SK-N-SH (cell line): ENCODE data around the gene CXorf65. TPM values are rescaled to one million over a fixed set of nuclear protein-coding genes. Genes with fewer than 3 reads are reported as not detected.
A peak's percentile ranks its signal among the peaks of the same experiment; 100 is the strongest.

Experiments
- CTCF ChIA-PET: fragments of 300-600, 350-600 bp; formaldehyde crosslinking; extraction: SDS; loops from one replicate; lab custom pipeline; 2021; lab: Yijun Ruan, JAX
- POLR2A ChIA-PET: fragments of 350-600 bp; sonication (Branson Sonifier 250); formaldehyde crosslinking; extraction: SDS; loops from one replicate; lab custom pipeline; 2020; ENCODE audit warnings: antibody characterized with exemption, inconsistent platforms; lab: Yijun Ruan, JAX
- DNase-seq: peaks from one replicate; pipeline ENCODE4 v3.0.0; 2012
- H2AFZ ChIP-seq: fragments of 200-600 bp; sonication (generic); 2 replicates; pipeline ENCODE4 v1.8.1; 2016; ENCODE audit warnings: antibody characterized with exemption, mild to moderate bottlenecking, low read depth
- H3F3A ChIP-seq: fragments of 200-600 bp; sonication (generic); replicated peaks from 2 replicates; pipeline ENCODE3; 2016; ENCODE audit warnings: antibody characterized with exemption, mild to moderate bottlenecking; ENCODE audit not compliant: insufficient read depth
- H3K27ac ChIP-seq, 2 experiments: fragments of 200-500 bp in 1 of 2; fragments of 200-600 bp in 1 of 2; sonication (Bioruptor generic) in 1 of 2; sonication (generic), shearing (Covaris generic) in 1 of 2; 2 replicates each; pipeline versions ENCODE4 v1.5.1 to v1.6.1; 2014 to 2016; ENCODE audit warnings: low read depth in 2 of 2, inconsistent platforms in 1 of 2, low read length in 1 of 2, mild to moderate bottlenecking in 1 of 2, mixed read lengths in 1 of 2
- H3K27me3 ChIP-seq: fragments of 200-600 bp; sonication (generic), shearing (Covaris generic); 2 replicates; pipeline ENCODE4 v1.6.1; 2016; ENCODE audit warnings: mixed run types; ENCODE audit not compliant: insufficient read depth
- H3K36me3 ChIP-seq, 2 experiments: fragments of 200-500 bp in 1 of 2; fragments of 200-600 bp in 1 of 2; sonication (Bioruptor generic) in 1 of 2; sonication (generic) in 1 of 2; replicated peaks in 1 of 2; 2 replicates each; pipeline versions ENCODE3 to v1.5.1; 2014 to 2016; ENCODE audit warnings: low read length in 1 of 2, mild to moderate bottlenecking in 1 of 2; ENCODE audit not compliant: insufficient read depth in 2 of 2, control insufficient read depth in 1 of 2
- H3K4me1 ChIP-seq, 2 experiments: fragments of 200-500 bp in 1 of 2; fragments of 200-600 bp in 1 of 2; sonication (Bioruptor generic) in 1 of 2; sonication (generic), shearing (Covaris generic) in 1 of 2; 2 replicates each; pipeline versions ENCODE4 v1.5.1 to v1.6.1; 2014 to 2016; ENCODE audit warnings: low read depth in 1 of 2, low read length in 1 of 2, mixed run types in 1 of 2; ENCODE audit not compliant: insufficient read depth in 2 of 2, control insufficient read depth in 1 of 2
- H3K4me2 ChIP-seq: fragments of 200-600 bp; sonication (generic), shearing (Covaris generic); 2 replicates; pipeline ENCODE4 v1.6.1; 2017; ENCODE audit warnings: mixed run types
- H3K4me3 ChIP-seq, 2 experiments: fragments of 200-500 bp in 1 of 2; fragments of 200-600 bp in 1 of 2; sonication (Bioruptor generic) in 1 of 2; sonication (generic), shearing (Covaris generic) in 1 of 2; 2 replicates each; pipeline versions ENCODE4 v1.5.1 to v1.8.1; 2014 to 2016; ENCODE audit warnings: low read depth in 2 of 2, inconsistent platforms in 1 of 2, low read length in 1 of 2, mild to moderate bottlenecking in 1 of 2, mixed read lengths in 1 of 2, moderate library complexity in 1 of 2
- H3K79me2 ChIP-seq: fragments of 200-600 bp; sonication (generic); 2 replicates; pipeline ENCODE4 v1.8.1; 2017; ENCODE audit warnings: mild to moderate bottlenecking; ENCODE audit not compliant: insufficient read depth
- H3K9ac ChIP-seq: fragments of 200-600 bp; sonication (generic); 2 replicates; pipeline ENCODE4 v1.6.1; 2017; ENCODE audit warnings: mixed run types
- H3K9me2 ChIP-seq: fragments of 200-600 bp; sonication (generic); 2 replicates; pipeline ENCODE4 v1.6.1; 2017; ENCODE audit warnings: mixed run types
- H3K9me3 ChIP-seq: fragments of 200-600 bp; sonication (generic); 2 replicates; pipeline ENCODE4 v1.6.1; 2017; ENCODE audit warnings: mixed run types, mild to moderate bottlenecking, moderate library complexity
- H4K20me1 ChIP-seq: fragments of 200-600 bp; sonication (generic); 2 replicates; pipeline ENCODE4 v1.6.1; 2017; ENCODE audit warnings: mild to moderate bottlenecking, mixed run types; ENCODE audit not compliant: insufficient read depth
- CHD2 ChIP-seq: fragments of 150-350 bp; IDR thresholded peaks from 2 replicates; pipeline ENCODE4 v1.6.1; 2018; ENCODE audit warnings: low read length; ENCODE audit not compliant: partially characterized antibody
- CTCF ChIP-seq: fragments of 200-600 bp; sonication (generic); IDR thresholded peaks from 2 replicates; pipeline ENCODE4 v1.6.1; 2017; ENCODE audit warnings: antibody characterized with exemption, mild to moderate bottlenecking, moderate library complexity
- EZH2phosphoT487 ChIP-seq: fragments of 200-600 bp; sonication (generic); IDR thresholded peaks from 2 replicates; pipeline ENCODE4 v1.6.1; 2017; ENCODE audit warnings: low read depth, mixed run types, mild to moderate bottlenecking, antibody characterized with exemption, moderate library complexity, borderline replicate concordance
- MAX ChIP-seq: IDR thresholded peaks from 2 replicates; pipeline ENCODE4 v1.4.0; 2012; ENCODE audit warnings: low read depth
- NRF1 ChIP-seq: IDR thresholded peaks from 2 replicates; pipeline ENCODE4 v1.6.1; 2012; ENCODE audit warnings: low read depth, mild to moderate bottlenecking, low read length
- RAD21 ChIP-seq: IDR thresholded peaks from 2 replicates; pipeline ENCODE4 v1.6.1; 2012; ENCODE audit warnings: mild to moderate bottlenecking, low read length
- RXRA ChIP-seq: IDR thresholded peaks from 2 replicates; pipeline ENCODE4 v1.4.0; 2012; ENCODE audit warnings: low read depth, mild to moderate bottlenecking, borderline replicate concordance
- SMC3 ChIP-seq: IDR thresholded peaks from 2 replicates; pipeline ENCODE4 v1.6.1; 2012; ENCODE audit warnings: low read depth, low read length, improper control_type of control experiment
- YY1 ChIP-seq: IDR thresholded peaks from 2 replicates; pipeline ENCODE4 v1.4.0; 2012; ENCODE audit warnings: low read depth, mild to moderate bottlenecking
- WGBS: methylation state at CpG from one replicate; pipeline ENCODE4 v1.1.6; 2017; ENCODE audit warnings: low lambda C conversion rate; 5-methylcytosine and 5-hydroxymethylcytosine counted together
- polyA plus RNA-seq, 3 experiments: library from polyadenylated mRNA; depleted of rRNA; stranded (reverse); fragments of >200 nt; gene quantifications; 2 replicates each; pipeline ENCODE4 v1.2.3, GENCODE V29; 2012
- TF ChIP-seq, protein P1 (sequence below): fragments of 150-350 bp; IDR thresholded peaks from 2 replicates; pipeline ENCODE4 v1.6.1; 2017; ENCODE audit warnings: antibody characterized with exemption, low read length, low read depth, borderline replicate concordance

The CXorf65 gene
- polyA plus RNA-seq, 1 of the 3 experiments (the other 2 are of a cell fraction), result not detected

DNA sequence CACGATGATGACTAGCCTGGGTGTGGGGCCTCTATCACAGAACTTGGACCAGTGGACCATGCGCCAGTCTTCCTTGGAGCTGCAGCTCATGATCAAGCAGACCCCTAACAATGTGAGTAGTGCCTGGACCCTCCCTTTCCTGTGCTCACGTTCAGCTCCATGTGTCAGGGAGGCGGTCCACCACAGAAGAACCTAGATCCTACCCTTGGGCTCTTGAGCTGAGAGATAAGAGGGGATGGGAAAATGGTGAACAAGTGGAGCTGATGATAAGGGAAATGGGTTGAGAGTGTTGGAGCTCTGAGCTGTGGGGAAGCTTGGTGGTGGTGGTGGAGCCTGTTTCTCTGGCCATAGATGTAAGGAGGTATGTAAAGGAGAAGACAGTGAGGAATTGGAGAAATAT, 25.0 kb upstream of the CXorf65 start (continued):
- no peak for TF ChIP-seq CTCF
- TF ChIP-seq, protein P1, sequence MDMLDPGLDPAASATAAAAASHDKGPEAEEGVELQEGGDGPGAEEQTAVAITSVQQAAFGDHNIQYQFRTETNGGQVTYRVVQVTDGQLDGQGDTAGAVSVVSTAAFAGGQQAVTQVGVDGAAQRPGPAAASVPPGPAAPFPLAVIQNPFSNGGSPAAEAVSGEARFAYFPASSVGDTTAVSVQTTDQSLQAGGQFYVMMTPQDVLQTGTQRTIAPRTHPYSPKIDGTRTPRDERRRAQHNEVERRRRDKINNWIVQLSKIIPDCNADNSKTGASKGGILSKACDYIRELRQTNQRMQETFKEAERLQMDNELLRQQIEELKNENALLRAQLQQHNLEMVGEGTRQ, result no peak
- no peak for TF ChIP-seq NRF1
- TF ChIP-seq CHD2, result no peak
- no peak for TF ChIP-seq MAX

DNA sequence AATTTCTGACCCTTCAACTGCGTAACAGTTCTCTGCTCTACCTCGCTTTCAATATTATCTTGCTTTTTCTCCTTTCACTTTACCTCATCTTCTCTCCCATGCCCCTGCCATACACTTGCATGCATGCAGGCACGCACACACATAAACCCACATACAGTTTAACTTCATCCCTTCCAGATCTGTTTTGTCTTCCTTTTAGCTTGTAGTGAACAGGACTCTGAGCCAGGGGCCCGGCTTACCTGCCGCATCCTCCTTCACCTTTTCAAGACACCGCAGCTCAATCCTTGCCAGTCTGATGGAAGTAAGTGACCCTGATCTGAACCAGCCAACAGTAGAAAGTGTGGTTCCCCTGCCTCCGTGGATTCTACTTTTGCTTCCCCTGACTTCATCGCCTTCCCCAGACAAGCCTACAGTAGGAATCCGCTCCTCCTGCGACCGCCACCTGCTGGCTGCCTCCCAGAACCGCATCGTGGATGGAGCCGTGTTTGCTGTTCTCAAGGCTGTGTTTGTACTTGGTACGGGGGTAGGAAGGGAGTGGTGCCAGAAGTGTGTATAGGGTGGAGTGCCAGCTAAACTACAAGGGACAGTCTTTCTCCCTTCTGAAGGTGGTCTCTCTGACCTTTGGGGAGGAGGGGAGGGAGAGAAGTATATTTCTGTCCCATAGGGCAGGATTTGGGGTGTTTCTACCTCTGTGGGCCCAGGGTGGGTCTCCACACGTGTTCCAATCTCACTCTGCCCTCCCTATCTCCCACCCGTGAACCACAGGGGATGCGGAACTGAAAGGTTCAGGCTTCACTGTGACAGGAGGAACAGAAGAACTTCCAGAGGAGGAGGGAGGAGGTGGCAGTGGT, 22.6 kb upstream of the CXorf65 start:
- Histone ChIP-seq H3K27ac (peak overlapping the region in 1 of 2 experiments; percentile 37; a peak in 2 of 4 replicates), H3K4me1 (peaks cover 0 to 4% of the 10 kb centered on the region in 2 experiments; a peak in 1 of 4 replicates), H3K9ac (peak overlapping the region; percentile 26; the same call in 1 of the 2 replicates), H3K79me2 (no peaks in the 10 kb centered on the region), H3K9me2 (no peaks in the 10 kb centered on the region), H3K36me3 (peaks cover 12 to 74% of the 10 kb centered on the region in 2 experiments), H3F3A (no peaks in the 10 kb centered on the region), H3K9me3 (no peaks in the 10 kb centered on the region), H3K4me2 (peak overlapping the region; percentile 43; the same call in 1 of the 2 replicates), H4K20me1 (no peaks in the 10 kb centered on the region), H3K27me3 (peaks cover 5% of the 10 kb centered on the region; the same call in 1 of the 2 replicates), H2AFZ (no peak overlapping the region), H3K4me3 (peak overlapping the region in 1 of 2 experiments; percentile 29; a peak in 1 of 4 replicates)
- TF ChIP-seq YY1, result no peak
- TF ChIP-seq CTCF, result peak; percentile 90
- TF ChIP-seq EZH2phosphoT487, result no peak
- TF ChIP-seq SMC3, result peak; percentile 92
- TF ChIP-seq RXRA, result no peak
- TF ChIP-seq RAD21, result peak; percentile 77
- ChIA-PET CTCF (interaction anchor here (0.7 to 3.0 kb wide), 23 partner anchors 9 to 159 kb away, joined by 3 to 30 read pairs (median 4); partner anchors contain the start of genes FOXO4, IL2RG, MED12 and SNX12), POLR2A (interaction anchor here (0.5 kb wide), 1 partner anchor 177 kb away, joined by 4 read pairs; no protein-coding TSS in a partner anchor)
- DNase-seq, result peak; percentile 79
- 35% methylated on average over 18 of the region's 18 CpGs for WGBS
